GM19193 (cell line): Measurements from ENCODE around the gene OR7A17.

Experiments
- POLR2A ChIP-seq: IDR thresholded peaks from 4 replicates; pipeline ENCODE4 v1.6.1; 2011; ENCODE audit not compliant: insufficient read depth, insufficient read length; ENCODE audit errors: extremely low read depth

OR7A17 gene

GRCh38 chr19:14886032-14886431, at the start of gene OR7A17:
TSS of gene OR7A17 (minus strand) at chr19:14886132. CDS start at chr19:14881355, 4,777 bp downstream.
- TF ChIP-seq POLR2A, result no peak

- TF ChIP-seq POLR2A, result no peak
Measured at GRCh38 chr19:14933506-14933905, 47.6 kb upstream of the OR7A17 start.

GRCh38 chr19:14916848-14917247, 30.9 kb upstream of the OR7A17 start:
- no peak for TF ChIP-seq POLR2A

GRCh38 chr19:14915116-14915515, 29.2 kb upstream of the OR7A17 start:
- no peak for TF ChIP-seq POLR2A

- no peak for TF ChIP-seq POLR2A
Measured at GRCh38 chr19:14906711-14907110, 20.8 kb upstream of the OR7A17 start.

GRCh38 chr19:14901675-14902260, 15.8 kb upstream of the OR7A17 start:
- TF ChIP-seq POLR2A, result no peak

GRCh38 chr19:14890643-14891379, 4.9 kb upstream of the OR7A17 start:
- no peak for TF ChIP-seq POLR2A

GRCh38 chr19:14889994-14890642, 4.2 kb upstream of the OR7A17 start:
- no peak for TF ChIP-seq POLR2A

GRCh38 chr19:14871619-14872230, 14.2 kb downstream of the OR7A17 start:
- no peak for TF ChIP-seq POLR2A

- no peak for TF ChIP-seq POLR2A
Measured at GRCh38 chr19:14868497-14868896, 17.4 kb downstream of the OR7A17 start.

- TF ChIP-seq POLR2A, result no peak
Measured at GRCh38 chr19:14848822-14849221, 37.1 kb downstream of the OR7A17 start, which contains the start of gene OR7A10. TSS of gene OR7A10 (minus strand) at chr19:14848922. CDS start at chr19:14841877, 7,045 bp downstream.

- no peak for TF ChIP-seq POLR2A
Measured at GRCh38 chr19:14843578-14843977, 42.4 kb downstream of the OR7A17 start.

GRCh38 chr19:14843169-14843568, 42.8 kb downstream of the OR7A17 start:
- no peak for TF ChIP-seq POLR2A

GRCh38 chr19:14840206-14840605, 45.7 kb downstream of the OR7A17 start:
- no peak for TF ChIP-seq POLR2A

- no peak for TF ChIP-seq POLR2A
Measured at GRCh38 chr19:14837391-14837790, 48.5 kb downstream of the OR7A17 start.
